Neuronal stem cell (in vitro differentiated cells): ENCODE data around the gene PACRGL.

Source experiments
- DNase-seq: peaks from one replicate; pipeline ENCODE4 v3.0.0-alpha.2; 2013; ENCODE audit warnings: low spot score
- H2AFZ ChIP-seq: one replicate; pipeline ENCODE4 v1.6.1; 2013; ENCODE audit warnings: mild to moderate bottlenecking, low read length, inconsistent platforms
- H2AK5ac ChIP-seq: 2 replicates; pipeline ENCODE4 v1.6.1; 2013; ENCODE audit warnings: low read depth, mild to moderate bottlenecking, inconsistent platforms, low read length, moderate library complexity, mixed read lengths
- H2BK120ac ChIP-seq: 2 replicates; pipeline ENCODE4 v1.6.1; 2013; ENCODE audit warnings: low read depth, mild to moderate bottlenecking, inconsistent platforms, low read length, moderate library complexity, mixed read lengths
- H2BK12ac ChIP-seq: one replicate; pipeline ENCODE4 v1.6.1; 2013; ENCODE audit warnings: low read length, inconsistent platforms
- H2BK15ac ChIP-seq: 2 replicates; pipeline ENCODE4 v1.6.1; 2013; ENCODE audit warnings: mild to moderate bottlenecking, low read length, inconsistent platforms, mixed read lengths
- H2BK5ac ChIP-seq: one replicate; pipeline ENCODE4 v1.6.1; 2013; ENCODE audit warnings: inconsistent platforms, mild to moderate bottlenecking, low read length, moderate library complexity
- H3K14ac ChIP-seq: one replicate; pipeline ENCODE4 v1.6.1; 2013; ENCODE audit warnings: low read length, inconsistent platforms
- H3K18ac ChIP-seq: 2 replicates; pipeline ENCODE4 v1.6.1; 2013; ENCODE audit warnings: low read length, inconsistent platforms
- H3K23ac ChIP-seq: 2 replicates; pipeline ENCODE4 v1.6.1; 2013; ENCODE audit warnings: low read depth, mild to moderate bottlenecking, mixed read lengths, low read length, inconsistent platforms; ENCODE audit not compliant: poor library complexity
- H3K27ac ChIP-seq: replicated peaks from 3 replicates; pipeline ENCODE4 v1.5.1; 2013; ENCODE audit warnings: low read length, inconsistent platforms
- H3K27me3 ChIP-seq, 3 experiments: 2 replicates each; pipeline ENCODE4 v1.6.1; 2013; ENCODE audit warnings: low read length in 3 of 3, mild to moderate bottlenecking in 2 of 3, inconsistent platforms in 1 of 3, low read depth in 1 of 3, mixed read lengths in 1 of 3, moderate library complexity in 1 of 3; ENCODE audit not compliant: control insufficient read depth in 3 of 3, insufficient read depth in 3 of 3
- H3K36me3 ChIP-seq, 2 donors: replicated peaks in 1 of 2; 2 replicates each; pipeline ENCODE4 v1.6.1; 2013; ENCODE audit warnings: low read length in 2 of 2; ENCODE audit not compliant: control insufficient read depth in 2 of 2, insufficient read depth in 2 of 2
- H3K4ac ChIP-seq: 2 replicates; pipeline ENCODE4 v1.6.1; 2013; ENCODE audit warnings: inconsistent platforms, mild to moderate bottlenecking, low read length, moderate library complexity
- H3K4me1 ChIP-seq, 2 donors: 1 replicate in 1 of 2; 2 replicates in 1 of 2; pipeline ENCODE4 v1.6.1; 2013; ENCODE audit warnings: low read length in 2 of 2, low read depth in 1 of 2; ENCODE audit not compliant: control insufficient read depth in 2 of 2, insufficient read depth in 1 of 2
- H3K4me2 ChIP-seq: one replicate; pipeline ENCODE4 v1.6.1; 2013; ENCODE audit warnings: mild to moderate bottlenecking, low read length, inconsistent platforms; ENCODE audit not compliant: insufficient read depth, poor library complexity, severe bottlenecking
- H3K4me3 ChIP-seq, 2 donors: 2 replicates each; pipeline ENCODE4 v1.5.1; 2013; ENCODE audit warnings: low read length in 2 of 2, mild to moderate bottlenecking in 2 of 2, inconsistent platforms in 1 of 2, moderate library complexity in 1 of 2
- H3K79me1 ChIP-seq: one replicate; pipeline ENCODE4 v1.6.1; 2013; ENCODE audit warnings: low read depth, mild to moderate bottlenecking, inconsistent platforms, low read length, moderate library complexity
- H3K9ac ChIP-seq: one replicate; pipeline ENCODE4 v1.6.1; 2013; ENCODE audit warnings: mild to moderate bottlenecking, low read depth, low read length, inconsistent platforms; ENCODE audit not compliant: poor library complexity
- H3K9me3 ChIP-seq, 2 donors: replicated peaks in 1 of 2; 2 replicates each; pipeline versions ENCODE3 to v1.6.1; 2013; ENCODE audit warnings: low read length in 2 of 2, mild to moderate bottlenecking in 2 of 2, inconsistent platforms in 1 of 2, low read depth in 1 of 2, mixed read lengths in 1 of 2, moderate library complexity in 1 of 2; ENCODE audit not compliant: control insufficient read depth in 2 of 2, insufficient read depth in 1 of 2
- H4K8ac ChIP-seq: one replicate; pipeline ENCODE4 v1.6.1; 2013; ENCODE audit warnings: low read depth, mild to moderate bottlenecking, inconsistent platforms, low read length, moderate library complexity
- H4K91ac ChIP-seq: one replicate; pipeline ENCODE4 v1.6.1; 2013; ENCODE audit warnings: low read length, low read depth, mild to moderate bottlenecking, inconsistent platforms; ENCODE audit not compliant: poor library complexity
- WGBS, 2 donors: extraction: QIAGEN DNeasy Blood & Tissue Kit; methylation state at CpG; one replicate each; pipeline ENCODE4 v1.1.7; 2013; ENCODE audit warnings: missing lambda C conversion rate in 2 of 2, mixed read lengths in 1 of 2; ENCODE audit not compliant: insufficient read length in 2 of 2, insufficient replicate concordance in 1 of 2; ENCODE audit errors: extremely low coverage in 2 of 2; 5-methylcytosine and 5-hydroxymethylcytosine counted together

PACRGL gene

GRCh38 chr4:20682853-20683252, 17.4 kb upstream of the PACRGL start:
- no peaks in the 10 kb centered on the region for H3K36me3 ChIP-seq
- no peak overlapping the region for H3K9ac ChIP-seq
- H2BK5ac ChIP-seq = no peak overlapping the region
- H2AK5ac ChIP-seq = no peak overlapping the region
- no peak overlapping the region for H3K23ac ChIP-seq
- H3K27me3 ChIP-seq = no peaks in the 10 kb centered on the region
- no peak overlapping the region for H4K91ac ChIP-seq
- no peaks in the 10 kb centered on the region for H3K9me3 ChIP-seq
- H3K4me1 ChIP-seq = no peaks in the 10 kb centered on the region
- H3K14ac ChIP-seq = no peak overlapping the region
- no peak overlapping the region for H3K18ac ChIP-seq
- H3K79me1 ChIP-seq = no peaks in the 10 kb centered on the region
- H3K4me2 ChIP-seq = no peak overlapping the region
- no peak overlapping the region for H2BK120ac ChIP-seq
- H3K4ac ChIP-seq = no peak overlapping the region
- no peak overlapping the region for H2BK12ac ChIP-seq
- DNase-seq = no peak
- no peak overlapping the region for H2BK15ac ChIP-seq
- peak overlapping the region; percentile 6 for H2AFZ ChIP-seq
- no peak overlapping the region for H3K27ac ChIP-seq
- H4K8ac ChIP-seq = no peak overlapping the region
- no peak overlapping the region for H3K4me3 ChIP-seq
- WGBS, 2 donors = no CpG with 5 or more reads among the region's 3 CpGs

GRCh38 chr4:20683766-20684165, 16.5 kb upstream of the PACRGL start:
- H3K23ac ChIP-seq = no peak overlapping the region
- no peak overlapping the region for H3K18ac ChIP-seq
- no peaks in the 10 kb centered on the region for H3K79me1 ChIP-seq
- H4K8ac ChIP-seq = no peak overlapping the region
- DNase-seq = no peak
- no peaks in the 10 kb centered on the region for H3K27me3 ChIP-seq
- no peak overlapping the region for H2AK5ac ChIP-seq
- no peak overlapping the region for H3K4me2 ChIP-seq
- H3K4ac ChIP-seq = no peak overlapping the region
- H2BK120ac ChIP-seq = no peak overlapping the region
- no peak overlapping the region for H2BK15ac ChIP-seq
- H3K14ac ChIP-seq = no peak overlapping the region
- no peak overlapping the region for H3K4me3 ChIP-seq
- no peak overlapping the region for H2BK12ac ChIP-seq
- H3K9me3 ChIP-seq = no peaks in the 10 kb centered on the region
- no peaks in the 10 kb centered on the region for H3K4me1 ChIP-seq
- H4K91ac ChIP-seq = no peak overlapping the region
- no peak overlapping the region for H2BK5ac ChIP-seq
- H3K27ac ChIP-seq = no peak overlapping the region
- H3K9ac ChIP-seq = no peak overlapping the region
- no peak overlapping the region for H2AFZ ChIP-seq
- no peaks in the 10 kb centered on the region for H3K36me3 ChIP-seq
- WGBS, 2 donors = no CpG with 5 or more reads among the region's 3 CpGs

GRCh38 chr4:20684852-20685763, 15.2 kb upstream of the PACRGL start:
- Histone ChIP-seq H2BK15ac (no peak overlapping the region), H3K4ac (no peak overlapping the region), H2AFZ (peak overlapping the region; percentile 52), H3K9ac (no peak overlapping the region), H3K4me3 (no peak overlapping the region), H3K18ac (no peak overlapping the region), H3K9me3 (no peaks in the 10 kb centered on the region), H3K4me1 (no peaks in the 10 kb centered on the region), H3K79me1 (no peaks in the 10 kb centered on the region), H3K27me3 (no peaks in the 10 kb centered on the region), H2AK5ac (no peak overlapping the region), H3K36me3 (no peaks in the 10 kb centered on the region), H2BK12ac (no peak overlapping the region), H3K4me2 (no peak overlapping the region), H3K27ac (no peak overlapping the region), H4K8ac (no peak overlapping the region), H3K14ac (no peak overlapping the region), H3K23ac (no peak overlapping the region), H2BK5ac (no peak overlapping the region), H2BK120ac (no peak overlapping the region), H4K91ac (no peak overlapping the region)
- no CpG with 5 or more reads among the region's 6 CpGs for WGBS, 2 donors
- DNase-seq = no peak

GRCh38 chr4:20687864-20688263, 12.4 kb upstream of the PACRGL start:
- no peak overlapping the region for H4K8ac ChIP-seq
- no peak overlapping the region for H3K18ac ChIP-seq
- no peak overlapping the region for H3K4me3 ChIP-seq
- no peak overlapping the region for H3K4ac ChIP-seq
- H2BK120ac ChIP-seq = no peak overlapping the region
- no peak overlapping the region for H3K9ac ChIP-seq
- H3K4me1 ChIP-seq = no peaks in the 10 kb centered on the region
- no peak overlapping the region for H3K14ac ChIP-seq
- H2BK15ac ChIP-seq = no peak overlapping the region
- no peaks in the 10 kb centered on the region for H3K9me3 ChIP-seq
- H3K36me3 ChIP-seq = no peaks in the 10 kb centered on the region
- no peak overlapping the region for H2BK5ac ChIP-seq
- no peak overlapping the region for H4K91ac ChIP-seq
- no CpG with 5 or more reads among the region's 3 CpGs for WGBS, 2 donors
- no peaks in the 10 kb centered on the region for H3K79me1 ChIP-seq
- no peak overlapping the region for H3K4me2 ChIP-seq
- no peak for DNase-seq
- H3K27me3 ChIP-seq = no peaks in the 10 kb centered on the region
- no peak overlapping the region for H3K27ac ChIP-seq
- no peak overlapping the region for H2BK12ac ChIP-seq
- H3K23ac ChIP-seq = no peak overlapping the region
- no peak overlapping the region for H2AK5ac ChIP-seq
- no peak overlapping the region for H2AFZ ChIP-seq
